ENCODE measurements around the gene REP15. TPM values are rescaled to one million over a fixed set of nuclear protein-coding genes. Genes with fewer than 3 reads are reported as not detected.
"Not testable (repeated sequence)": the region's sequence is repeated elsewhere in the genome, so short reads cannot be mapped to it uniquely, and the experiment has no call there.

Gene REP15
- total RNA-seq, 1 experiment from 2014 or later = 1.9 TPM

- CTCF ChIA-PET = interaction anchor here (0.6 kb wide), 1 partner anchor 439 kb away, joined by 10 read pairs; no protein-coding TSS in a partner anchor
- intact Hi-C loops (cut with micrococcal nuclease; ENCODE audit: unreplicated experiment) = loop anchor here (1.0 to 2.0 kb wide), 2 partner anchors 90 to 208 kb away; no protein-coding TSS in a partner anchor
- no peak overlapping the region for H3K27ac ChIP-seq (ENCODE audit: low read length)
- no peaks in the 10 kb centered on the region; the same call in 1 of the 2 replicates for H3K4me1 ChIP-seq (ENCODE audit: control insufficient read depth, insufficient read depth, low read length)
- in situ Hi-C loops (cut with HindIII; ENCODE audit: low pct_unique_long_range_greater_than_20kb, low sequenced_read_pairs) = no loop called here
- DNase-seq (ENCODE audit: low read depth, low spot score) = no peak
- no peaks in the 10 kb centered on the region for H3K27me3 ChIP-seq (ENCODE audit: control insufficient read depth, insufficient read depth, low read length)
- POLR2A ChIA-PET = interaction anchor here (0.6 kb wide), 1 partner anchor 12 kb away, joined by 4 read pairs; no protein-coding TSS in a partner anchor
- H3K36me3 ChIP-seq (ENCODE audit: control insufficient read depth, insufficient read depth, low read length) = peaks cover 18% of the 10 kb centered on the region
- no peak overlapping the region for H3K4me3 ChIP-seq (ENCODE audit: low read depth in 2 of 2, low read length in 2 of 2)
- TF ChIP-seq SIN3A (IDR thresholded peaks at IDR 0.05; ENCODE audit: borderline replicate concordance, insufficient read depth, low read depth, low read length) = no peak
- TF ChIP-seq POLR2AphosphoS5 (IDR thresholded peaks at IDR 0.05; ENCODE audit: low read depth, low read length) = no peak
- no peak for TF ChIP-seq TCF7L2 (IDR thresholded peaks at IDR 0.05; ENCODE audit: low read depth, low read length)
- TF ChIP-seq REST (IDR thresholded peaks at IDR 0.05; ENCODE audit: insufficient read depth in 1 of 2, low read depth in 2 of 2, low read length in 1 of 2) = no peak
- TF ChIP-seq CTCF (IDR thresholded peaks at IDR 0.05) = peak; percentile 79; the same call in 1 of the 2 replicates
- no peaks in the 10 kb centered on the region for H3K9me3 ChIP-seq (ENCODE audit: control insufficient read depth, insufficient read depth, low read depth, low read length)
- peak; percentile 81; the same call in 1 of the 2 replicates for ATAC-seq
- no TSS peak for BruUV-seq (replicated peaks)
Observed at GRCh38 chr12:27733052-27733656, 36.9 kb downstream of the REP15 start.

GRCh38 chr12:27733791-27734190, 37.5 kb downstream of the REP15 start:
- Histone ChIP-seq H3K9me3 (ENCODE audit: control insufficient read depth, insufficient read depth, low read depth, low read length) (no peaks in the 10 kb centered on the region), H3K4me3 (ENCODE audit: low read depth in 2 of 2, low read length in 2 of 2) (no peak overlapping the region), H3K4me1 (ENCODE audit: control insufficient read depth, insufficient read depth, low read length) (no peaks in the 10 kb centered on the region), H3K27ac (ENCODE audit: low read length) (no peak overlapping the region), H3K36me3 (ENCODE audit: control insufficient read depth, insufficient read depth, low read length) (peaks cover 19% of the 10 kb centered on the region), H3K27me3 (ENCODE audit: control insufficient read depth, insufficient read depth, low read length) (no peaks in the 10 kb centered on the region)
- intact Hi-C loops (cut with micrococcal nuclease; ENCODE audit: unreplicated experiment) (loop anchor here (1.0 to 2.0 kb wide), 2 partner anchors 89 to 208 kb away; no protein-coding TSS in a partner anchor), in situ Hi-C loops (cut with HindIII; ENCODE audit: low pct_unique_long_range_greater_than_20kb, low sequenced_read_pairs) (no loop called here)
- DNase-seq (ENCODE audit: low read depth, low spot score) (no peak), ATAC-seq (no peak)
- BruUV-seq (replicated peaks) = no TSS peak
- ChIA-PET POLR2A (interaction anchor here (0.5 to 0.7 kb wide), 3 partner anchors 12 to 229 kb away, joined by 4 to 12 read pairs (median 4); no protein-coding TSS in a partner anchor), CTCF (no interaction called here)
- TF ChIP-seq REST (IDR thresholded peaks at IDR 0.05; ENCODE audit: insufficient read depth in 1 of 2, low read depth in 2 of 2, low read length in 1 of 2) = no peak
- no peak for TF ChIP-seq POLR2AphosphoS5 (IDR thresholded peaks at IDR 0.05; ENCODE audit: low read depth, low read length)
- TF ChIP-seq TCF7L2 (IDR thresholded peaks at IDR 0.05; ENCODE audit: low read depth, low read length) = no peak
- TF ChIP-seq SIN3A (IDR thresholded peaks at IDR 0.05; ENCODE audit: borderline replicate concordance, insufficient read depth, low read depth, low read length) = no peak
- TF ChIP-seq CTCF (IDR thresholded peaks at IDR 0.05) = no peak

GRCh38 chr12:27734321-27734720, 38.1 kb downstream of the REP15 start:
- H3K4me1 ChIP-seq (ENCODE audit: control insufficient read depth, insufficient read depth, low read length); H3K9me3 ChIP-seq (ENCODE audit: control insufficient read depth, insufficient read depth, low read depth, low read length); H3K4me3 ChIP-seq (ENCODE audit: low read depth in 2 of 2, low read length in 2 of 2); CTCF ChIA-PET; H3K27me3 ChIP-seq (ENCODE audit: control insufficient read depth, insufficient read depth, low read length); DNase-seq (ENCODE audit: low read depth, low spot score); BruUV-seq (replicated peaks); in situ Hi-C loops (cut with HindIII; ENCODE audit: low pct_unique_long_range_greater_than_20kb, low sequenced_read_pairs); H3K27ac ChIP-seq (ENCODE audit: low read length); ATAC-seq; intact Hi-C loops (cut with micrococcal nuclease; ENCODE audit: unreplicated experiment): not testable (repeated sequence)
- H3K36me3 ChIP-seq (ENCODE audit: control insufficient read depth, insufficient read depth, low read length) = peaks cover 20% of the 10 kb centered on the region
- POLR2A ChIA-PET = interaction anchor here (0.5 to 0.7 kb wide), 2 partner anchors 25 to 228 kb away, joined by 4 to 12 read pairs; no protein-coding TSS in a partner anchor

Data from Panc1 (cell line).